Measurements from ENCODE around the gene GNAI3.

GNAI3 gene

GRCh38 chr1:109629372-109630030, 81.1 kb downstream of the GNAI3 start:
- no peak overlapping the region for H3K4me3 ChIP-seq (ENCODE audit: low read length)
- H3K27me3 ChIP-seq (ENCODE audit: insufficient read depth, low read length) = no peaks in the 10 kb centered on the region
- peaks cover 54% of the 10 kb centered on the region for H3K36me3 ChIP-seq (ENCODE audit: insufficient read depth, low read length)
- no peaks in the 10 kb centered on the region for H3K9me3 ChIP-seq (ENCODE audit: low read length)
- no peak overlapping the region for H2AFZ ChIP-seq (ENCODE audit: low read depth, low read length)
- H3K4me1 ChIP-seq (ENCODE audit: insufficient read depth, low read length) = no peaks in the 10 kb centered on the region

GRCh38 chr1:109630081-109630897, 81.9 kb downstream of the GNAI3 start:
- H3K4me1 ChIP-seq (ENCODE audit: insufficient read depth, low read length) = no peaks in the 10 kb centered on the region
- H2AFZ ChIP-seq (ENCODE audit: low read depth, low read length) = no peak overlapping the region
- H3K9me3 ChIP-seq (ENCODE audit: low read length) = no peaks in the 10 kb centered on the region
- no peaks in the 10 kb centered on the region for H3K27me3 ChIP-seq (ENCODE audit: insufficient read depth, low read length)
- peaks cover 54% of the 10 kb centered on the region for H3K36me3 ChIP-seq (ENCODE audit: insufficient read depth, low read length)
- no peak overlapping the region for H3K4me3 ChIP-seq (ENCODE audit: low read length)

DNA sequence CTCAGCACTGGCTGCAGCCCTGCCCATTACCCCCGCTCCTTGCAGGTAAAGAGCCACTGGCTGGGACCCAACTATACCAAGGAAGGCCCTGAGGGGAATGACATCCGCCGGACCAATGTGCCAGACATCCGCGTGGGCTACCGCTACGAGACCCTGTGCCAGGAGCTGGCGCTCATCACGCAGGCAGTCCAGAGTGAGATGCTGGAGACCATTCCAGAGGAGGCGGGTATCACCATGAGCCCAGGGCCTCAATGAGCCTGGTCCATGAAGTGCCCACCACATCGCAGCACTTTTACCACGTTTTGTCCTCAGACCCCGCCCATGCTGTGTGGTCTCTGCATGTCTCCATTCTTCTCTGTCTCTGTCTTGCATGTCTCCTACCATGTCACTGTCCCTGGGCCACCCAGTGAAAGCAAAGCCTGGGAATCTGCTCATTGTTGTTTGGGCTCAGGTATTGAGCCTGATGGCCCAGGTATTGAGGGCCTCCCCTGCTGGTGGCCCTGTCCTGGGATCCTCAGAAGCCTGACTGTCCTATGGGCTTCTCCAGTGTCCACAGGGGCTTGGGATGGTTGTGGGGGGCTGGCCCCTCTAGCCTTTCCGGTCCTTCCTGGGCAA, 82.6 kb downstream of the GNAI3 start:
- no peaks in the 10 kb centered on the region for H3K9me3 ChIP-seq (ENCODE audit: low read length)
- no peak overlapping the region for H2AFZ ChIP-seq (ENCODE audit: low read depth, low read length)
- H3K27me3 ChIP-seq (ENCODE audit: insufficient read depth, low read length) = no peaks in the 10 kb centered on the region
- H3K36me3 ChIP-seq (ENCODE audit: insufficient read depth, low read length) = peaks cover 54% of the 10 kb centered on the region
- H3K4me3 ChIP-seq (ENCODE audit: low read length) = no peak overlapping the region
- H3K4me1 ChIP-seq (ENCODE audit: insufficient read depth, low read length) = no peaks in the 10 kb centered on the region

DNA sequence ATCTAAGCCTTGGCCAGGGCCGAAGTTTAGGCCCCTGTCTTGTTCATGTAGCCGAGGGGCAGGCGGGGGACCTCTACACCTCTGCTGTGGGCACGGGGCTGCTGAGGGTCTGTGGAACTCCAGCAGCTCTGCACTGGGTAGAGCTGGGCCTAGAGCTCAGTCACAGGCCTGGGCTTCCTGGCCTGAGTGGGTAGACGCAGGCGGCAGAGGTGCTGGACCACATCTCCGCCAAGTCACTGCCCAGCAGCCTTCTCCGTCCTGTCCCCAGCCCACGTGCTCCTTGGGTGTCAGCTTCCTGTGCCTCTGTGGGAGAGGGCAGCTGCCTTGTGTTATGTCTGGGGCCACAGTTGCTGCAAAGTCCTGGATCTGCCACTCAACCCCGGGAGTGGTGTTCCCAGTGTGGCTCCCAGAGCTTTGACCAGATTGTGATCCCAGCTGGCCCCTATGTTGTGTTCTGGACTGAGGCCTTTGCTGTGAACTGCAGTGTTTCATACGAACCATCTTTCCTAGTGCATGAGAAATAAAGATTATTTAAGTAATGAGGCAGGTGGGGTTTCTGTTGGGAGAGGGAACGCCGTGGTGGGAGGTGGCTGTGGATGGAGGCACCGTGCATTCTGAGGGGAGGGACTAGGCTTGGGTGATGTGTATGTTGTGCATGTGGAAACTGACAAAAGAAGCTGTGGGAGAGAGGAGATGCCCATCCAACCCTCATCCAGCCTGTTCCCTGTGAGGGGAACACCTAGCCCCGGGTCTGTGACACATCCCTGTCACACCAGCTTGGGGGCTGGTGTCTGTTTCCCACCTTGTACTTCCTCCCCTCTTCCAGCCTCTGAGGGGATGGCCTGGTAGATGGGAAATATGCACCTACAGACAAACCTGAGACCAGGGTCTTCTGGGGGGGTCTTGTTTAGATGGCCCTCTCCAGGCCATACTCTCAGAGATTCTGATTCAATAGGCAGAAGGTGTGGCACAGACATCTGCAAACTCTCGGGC, 83.4 kb downstream of the GNAI3 start:
- Histone ChIP-seq H3K9me3 (ENCODE audit: low read length) (no peaks in the 10 kb centered on the region), H2AFZ (ENCODE audit: low read depth, low read length) (no peak overlapping the region), H3K4me1 (ENCODE audit: insufficient read depth, low read length) (no peaks in the 10 kb centered on the region), H3K4me3 (ENCODE audit: low read length) (no peak overlapping the region), H3K27me3 (ENCODE audit: insufficient read depth, low read length) (no peaks in the 10 kb centered on the region), H3K36me3 (ENCODE audit: insufficient read depth, low read length) (peaks cover 50% of the 10 kb centered on the region)

DNA sequence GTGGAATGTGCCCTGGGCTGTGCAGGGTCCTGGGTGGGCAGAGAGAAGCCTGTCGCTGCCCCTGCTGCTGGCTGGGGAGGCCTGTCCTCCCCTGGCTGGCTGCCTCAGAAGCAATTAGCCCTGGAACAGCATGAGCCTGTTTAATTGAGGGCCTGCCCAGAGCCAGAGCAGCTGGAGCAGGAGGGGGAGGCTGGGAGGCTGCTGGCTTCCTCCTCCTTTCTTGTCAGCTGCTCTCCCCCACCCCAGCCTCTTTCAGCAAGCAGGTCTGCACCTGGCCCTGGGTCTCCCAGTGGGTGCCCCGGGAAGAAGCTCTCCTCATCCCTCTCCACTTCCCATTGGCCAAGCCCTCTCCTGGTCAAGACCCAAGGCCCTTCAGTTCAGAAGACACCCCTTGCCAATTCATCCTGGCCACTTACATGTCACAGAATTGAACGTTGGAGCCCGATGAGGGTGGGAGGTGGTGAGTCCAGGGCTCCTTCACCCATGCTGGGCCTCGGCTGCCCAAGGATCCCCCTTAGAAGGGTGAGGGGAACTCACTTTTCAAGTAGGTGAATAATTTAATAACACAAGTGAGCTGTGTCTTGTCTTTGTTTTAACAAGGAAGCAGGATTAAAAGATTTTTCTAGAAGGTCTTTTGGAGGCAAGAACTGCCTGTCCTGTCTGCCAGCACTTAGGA, 84.4 kb downstream of the GNAI3 start:
- no peaks in the 10 kb centered on the region for H3K4me1 ChIP-seq (ENCODE audit: insufficient read depth, low read length)
- H3K27me3 ChIP-seq (ENCODE audit: insufficient read depth, low read length) = no peaks in the 10 kb centered on the region
- H3K4me3 ChIP-seq (ENCODE audit: low read length) = no peak overlapping the region
- H3K9me3 ChIP-seq (ENCODE audit: low read length) = no peaks in the 10 kb centered on the region
- no peak overlapping the region for H2AFZ ChIP-seq (ENCODE audit: low read depth, low read length)
- peaks cover 40% of the 10 kb centered on the region for H3K36me3 ChIP-seq (ENCODE audit: insufficient read depth, low read length)

DNA sequence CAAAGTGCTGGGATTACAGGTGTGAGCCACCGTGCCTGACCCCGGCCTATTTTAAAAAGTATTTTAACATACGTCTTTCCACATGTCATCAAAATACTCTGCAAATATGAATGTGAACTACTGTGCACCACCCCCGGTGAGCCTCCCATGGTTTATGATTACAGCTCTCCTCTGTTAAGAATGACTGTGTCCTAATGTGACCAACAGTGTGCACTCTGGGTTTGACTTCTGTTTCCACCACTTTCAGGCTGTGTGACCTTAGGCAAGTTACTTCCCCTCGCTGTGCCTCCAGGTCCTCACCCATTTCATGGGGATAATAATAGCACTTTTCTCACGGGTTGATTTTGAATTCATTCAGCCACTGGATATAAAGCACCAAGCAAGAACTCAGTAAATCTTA, 85.9 kb downstream of the GNAI3 start:
- Histone ChIP-seq H2AFZ (ENCODE audit: low read depth, low read length) (no peak overlapping the region), H3K4me1 (ENCODE audit: insufficient read depth, low read length) (no peaks in the 10 kb centered on the region), H3K4me3 (ENCODE audit: low read length) (no peak overlapping the region), H3K27me3 (ENCODE audit: insufficient read depth, low read length) (no peaks in the 10 kb centered on the region), H3K9me3 (ENCODE audit: low read length) (no peaks in the 10 kb centered on the region), H3K36me3 (ENCODE audit: insufficient read depth, low read length) (peaks cover 26% of the 10 kb centered on the region)

GRCh38 chr1:109634771-109635750, 86.6 kb downstream of the GNAI3 start:
- no peaks in the 10 kb centered on the region for H3K27me3 ChIP-seq (ENCODE audit: insufficient read depth, low read length)
- no peaks in the 10 kb centered on the region for H3K9me3 ChIP-seq (ENCODE audit: low read length)
- no peak overlapping the region for H3K4me3 ChIP-seq (ENCODE audit: low read length)
- H2AFZ ChIP-seq (ENCODE audit: low read depth, low read length) = no peak overlapping the region
- peaks cover 19% of the 10 kb centered on the region for H3K36me3 ChIP-seq (ENCODE audit: insufficient read depth, low read length)
- peaks cover 7% of the 10 kb centered on the region for H3K4me1 ChIP-seq (ENCODE audit: insufficient read depth, low read length)

DNA sequence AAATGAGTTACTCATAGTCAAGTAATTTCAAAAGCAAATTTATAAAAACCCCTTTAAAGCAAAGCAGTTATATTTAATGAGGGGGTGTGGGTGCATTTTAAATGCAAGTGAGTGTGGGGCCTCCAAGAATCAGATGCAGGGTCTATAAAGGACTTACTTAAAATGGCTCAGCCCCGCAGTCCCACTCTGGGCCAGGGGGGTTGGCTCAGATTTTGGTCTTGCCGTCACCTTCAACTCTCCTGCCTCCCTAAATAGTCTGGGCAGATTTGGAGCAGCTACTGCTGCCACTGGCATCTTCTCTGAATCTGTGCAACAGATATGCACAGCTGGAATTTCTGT, 87.4 kb downstream of the GNAI3 start:
- Histone ChIP-seq H3K4me3 (ENCODE audit: low read length) (no peak overlapping the region), H3K9me3 (ENCODE audit: low read length) (no peaks in the 10 kb centered on the region), H3K27me3 (ENCODE audit: insufficient read depth, low read length) (no peaks in the 10 kb centered on the region), H2AFZ (ENCODE audit: low read depth, low read length) (no peak overlapping the region), H3K36me3 (ENCODE audit: insufficient read depth, low read length) (peaks cover 13% of the 10 kb centered on the region), H3K4me1 (ENCODE audit: insufficient read depth, low read length) (peaks cover 7% of the 10 kb centered on the region)

GRCh38 chr1:109636201-109636952, 88.0 kb downstream of the GNAI3 start:
- Histone ChIP-seq H3K9me3 (ENCODE audit: low read length) (no peaks in the 10 kb centered on the region), H3K4me3 (ENCODE audit: low read length) (no peak overlapping the region), H3K36me3 (ENCODE audit: insufficient read depth, low read length) (peaks cover 8% of the 10 kb centered on the region), H3K27me3 (ENCODE audit: insufficient read depth, low read length) (no peaks in the 10 kb centered on the region), H2AFZ (ENCODE audit: low read depth, low read length) (no peak overlapping the region), H3K4me1 (ENCODE audit: insufficient read depth, low read length) (peaks cover 7% of the 10 kb centered on the region)

DNA sequence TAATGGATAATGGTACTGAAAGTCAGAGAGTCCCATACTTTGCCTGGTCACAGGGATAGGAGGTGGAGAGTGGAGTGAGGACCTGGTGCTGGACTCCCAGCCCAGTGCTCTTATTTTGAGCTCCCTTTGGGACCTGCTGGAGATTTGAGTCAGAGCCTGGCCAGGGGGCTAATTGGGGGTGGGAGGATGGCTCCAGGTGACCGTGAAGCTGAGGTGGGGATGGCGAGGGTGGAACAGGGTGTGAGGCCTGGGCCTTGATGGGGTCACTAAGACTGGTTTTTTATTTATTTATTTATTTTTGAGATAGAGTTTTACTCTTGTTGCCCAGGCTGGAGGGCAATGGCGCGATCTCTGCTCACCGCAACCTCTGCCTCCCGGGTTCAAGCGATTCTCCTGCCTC, 89.0 kb downstream of the GNAI3 start:
- Histone ChIP-seq H3K36me3 (ENCODE audit: insufficient read depth, low read length) (no peaks in the 10 kb centered on the region), H3K4me1 (ENCODE audit: insufficient read depth, low read length) (peaks cover 7% of the 10 kb centered on the region), H2AFZ (ENCODE audit: low read depth, low read length) (no peak overlapping the region), H3K4me3 (ENCODE audit: low read length) (no peak overlapping the region), H3K27me3 (ENCODE audit: insufficient read depth, low read length) (no peaks in the 10 kb centered on the region), H3K9me3 (ENCODE audit: low read length) (no peaks in the 10 kb centered on the region)
